Choroid plexus epithelial cell (primary cell): ENCODE measurements around the gene NT5C2.
"Not testable (repeated sequence)": the region's sequence is repeated elsewhere in the genome, so short reads cannot be mapped to it uniquely, and the experiment has no call there.

ENCODE experiments used
- DNase-seq: peaks from one replicate; pipeline ENCODE4 v3.0.0-alpha.2; 2010; ENCODE audit warnings: low read depth
- H3K4me3 ChIP-seq: 2 replicates; pipeline ENCODE4 v1.5.1; 2011; ENCODE audit warnings: low read depth, mild to moderate bottlenecking, control low read depth, low read length, moderate library complexity
- CTCF ChIP-seq: conservative IDR thresholded peaks from 2 replicates; pipeline ENCODE4 v1.5.1; 2011; ENCODE audit warnings: low read depth, mild to moderate bottlenecking, control low read depth, inconsistent platforms, low read length, moderate library complexity

NT5C2 gene

GRCh38 chr10:103175580-103176285, 17.3 kb downstream of the NT5C2 start:
- no peak for DNase-seq
- TF ChIP-seq CTCF, result no peak
- no peak overlapping the region for H3K4me3 ChIP-seq

- not testable (repeated sequence) for H3K4me3 ChIP-seq, DNase-seq
These were observed 18.7 kb downstream of the NT5C2 start for GRCh38 chr10:103174324-103174723.

GRCh38 chr10:103171278-103171677, 21.8 kb downstream of the NT5C2 start:
- H3K4me3 ChIP-seq, result no peak overlapping the region
- no peak for TF ChIP-seq CTCF
- DNase-seq, result no peak

- DNase-seq, result peak; percentile 79
- H3K4me3 ChIP-seq, result no peak overlapping the region
- TF ChIP-seq CTCF, result no peak
These were observed 24.6 kb downstream of the NT5C2 start for GRCh38 chr10:103168438-103168837.

GRCh38 chr10:103167554-103167953, 25.5 kb downstream of the NT5C2 start:
- not testable (repeated sequence) for DNase-seq, H3K4me3 ChIP-seq

GRCh38 chr10:103166523-103166922, 26.5 kb downstream of the NT5C2 start:
- H3K4me3 ChIP-seq, result no peak overlapping the region
- TF ChIP-seq CTCF, result no peak
- no peak for DNase-seq

GRCh38 chr10:103163766-103164403, 29.2 kb downstream of the NT5C2 start:
- not testable (repeated sequence) for H3K4me3 ChIP-seq, DNase-seq

- no peak overlapping the region for H3K4me3 ChIP-seq
- TF ChIP-seq CTCF, result no peak
- DNase-seq, result no peak
These were observed 35.8 kb downstream of the NT5C2 start for GRCh38 chr10:103157246-103157645.
